Activated T-cell treated with anti-CD3 and anti-CD28 coated beads for 4 hours (primary cell): ENCODE measurements around the gene THPO.

Experiments
- DNase-seq: peaks from one replicate; pipeline ENCODE4 v3.0.0-alpha.2; 2020

Gene THPO

GRCh38 chr3:184384342-184384741, 6.3 kb upstream of the THPO start:
- no peak for DNase-seq

- DNase-seq, result no peak
Observed at GRCh38 chr3:184383033-184383740, 5.2 kb upstream of the THPO start.

- DNase-seq, result no peak
Observed at GRCh38 chr3:184382326-184383032, 4.5 kb upstream of the THPO start.

GRCh38 chr3:184381261-184382224, 3.5 kb upstream of the THPO start:
- DNase-seq, result no peak

GRCh38 chr3:184380627-184381260, 2.7 kb upstream of the THPO start:
- DNase-seq, result no peak

- DNase-seq, result no peak
Observed at GRCh38 chr3:184380185-184380626, 2.2 kb upstream of the THPO start.

GRCh38 chr3:184379358-184380184, 1.6 kb upstream of the THPO start, which contains the start of gene CHRD:
TSS of gene CHRD (plus strand) at chr3:184380054. CDS start at chr3:184380319, 265 bp downstream.
- no peak for DNase-seq

- no peak for DNase-seq
Observed at GRCh38 chr3:184378651-184379357, 797 bp upstream of the THPO start.

- no peak for DNase-seq
Observed at GRCh38 chr3:184377374-184377773, 633 bp downstream of the THPO start.

GRCh38 chr3:184375747-184376461, 2.1 kb downstream of the THPO start:
- DNase-seq, result no peak

- no peak for DNase-seq
Observed at GRCh38 chr3:184373422-184373821, 4.6 kb downstream of the THPO start.

- no peak for DNase-seq
Observed at GRCh38 chr3:184372911-184373310, 5.1 kb downstream of the THPO start.

- DNase-seq, result no peak
Observed at GRCh38 chr3:184372296-184372821, 5.6 kb downstream of the THPO start.

GRCh38 chr3:184371570-184372018, 6.4 kb downstream of the THPO start:
- peak; percentile 45 for DNase-seq

- DNase-seq, result no peak
Observed at GRCh38 chr3:184368586-184369183, 9.3 kb downstream of the THPO start.

GRCh38 chr3:184368116-184368515, 9.9 kb downstream of the THPO start:
- DNase-seq, result no peak

- DNase-seq, result no peak
Observed at GRCh38 chr3:184366619-184367289, 11.3 kb downstream of the THPO start.

- peak; percentile 90 for DNase-seq
Observed at GRCh38 chr3:184362668-184363546, 15.1 kb downstream of the THPO start.
